AG04450 (cell line): ENCODE results near the gene NT5C2. TPM values are rescaled to one million over a fixed set of nuclear protein-coding genes. Genes with fewer than 3 reads are reported as not detected.

Experiments used
- CTCF ChIA-PET: fragments of 300-600, 350-600 bp; formaldehyde crosslinking; extraction: SDS; loops from one replicate; lab custom pipeline; 2022; ENCODE audit warnings: antibody characterized with exemption, inconsistent platforms; lab: Charles Lee
- POLR2A ChIA-PET: fragments of 350-600 bp; formaldehyde crosslinking; extraction: SDS; loops from one replicate; lab custom pipeline; 2021; ENCODE audit warnings: antibody characterized with exemption, inconsistent platforms; lab: Yijun Ruan, JAX
- DNase-seq: peaks from one replicate; pipeline ENCODE4 v3.0.0-alpha.2; 2011; ENCODE audit warnings: low read depth, low spot score
- H3K27ac ChIP-seq: one replicate; pipeline ENCODE4 v1.5.1; 2012; ENCODE audit warnings: low read depth, low read length, control low read depth
- H3K27me3 ChIP-seq: one replicate; pipeline ENCODE4 v1.6.0; 2012; ENCODE audit warnings: low read length; ENCODE audit not compliant: control insufficient read depth, insufficient read depth
- H3K4me3 ChIP-seq: 2 replicates; pipeline ENCODE4 v1.5.1; 2011; ENCODE audit warnings: mild to moderate bottlenecking, low read depth, low read length, control low read depth
- H3K9me3 ChIP-seq: 2 replicates; pipeline ENCODE4 v1.5.1; 2012; ENCODE audit warnings: low read length; ENCODE audit not compliant: control insufficient read depth, insufficient read depth
- CTCF ChIP-seq: IDR thresholded peaks from 2 replicates; pipeline ENCODE4 v1.5.1; 2011; ENCODE audit warnings: low read depth, low read length, control low read depth, inconsistent platforms
- polyA plus RNA-seq: library from polyadenylated mRNA; depleted of rRNA; stranded (reverse); fragments of >200 nt; gene quantifications from 2 replicates; pipeline ENCODE4 v1.2.3, GENCODE V29; 2011

Gene NT5C2
- polyA plus RNA-seq, 1 experiment, result 117 TPM

- CTCF ChIA-PET, result interaction anchor here (0.6 to 4.7 kb wide), 2 partner anchors 74 to 143 kb away, joined by 4 to 32 read pairs; partner anchors contain the start of gene CNNM2
- Histone ChIP-seq H3K9me3 (peaks cover 4% of the 10 kb centered on the region; the same call in 1 of the 2 replicates), H3K27ac (no peak overlapping the region), H3K27me3 (no peaks in the 10 kb centered on the region), H3K4me3 (no peak overlapping the region)
- TF ChIP-seq CTCF, result no peak
- DNase-seq, result no peak
- POLR2A ChIA-PET, result no interaction called here
Observed at GRCh38 chr10:103060575-103060974, 132.5 kb downstream of the NT5C2 start.

- H3K27ac ChIP-seq, result no peak overlapping the region
Observed at GRCh38 chr10:103058034-103058433, 135.0 kb downstream of the NT5C2 start.

GRCh38 chr10:103055105-103055504 lies 138.0 kb downstream of the NT5C2 start:
- no peak for TF ChIP-seq CTCF
- Histone ChIP-seq H3K27ac (peak overlapping the region; percentile 21), H3K27me3 (no peaks in the 10 kb centered on the region), H3K9me3 (peaks cover 4% of the 10 kb centered on the region; the same call in 1 of the 2 replicates), H3K4me3 (no peak overlapping the region)
- DNase-seq, result no peak
- CTCF ChIA-PET, result interaction anchor here (1.3 to 2.4 kb wide), 2 partner anchors 138 to 189 kb away, joined by 3 to 10 read pairs; partner anchors contain the start of gene CNNM2
- POLR2A ChIA-PET, result no interaction called here

More at GRCh38 chr10:103058034-103058433, 135.0 kb downstream of the NT5C2 start:
- ChIA-PET POLR2A (interaction anchor here (0.6 kb wide), 1 partner anchor 138 kb away, joined by 4 read pairs; no protein-coding TSS in a partner anchor), CTCF (interaction anchor here (0.8 kb wide), 1 partner anchor 140 kb away, joined by 3 read pairs; the partner anchor contains the start of gene CNNM2)
- TF ChIP-seq CTCF, result no peak
- Histone ChIP-seq H3K27me3 (no peaks in the 10 kb centered on the region), H3K4me3 (no peak overlapping the region), H3K9me3 (peaks cover 4% of the 10 kb centered on the region; the same call in 1 of the 2 replicates)
- no peak for DNase-seq

- DNase-seq, result no peak
Observed at GRCh38 chr10:103054621-103055020, 138.5 kb downstream of the NT5C2 start.

More at GRCh38 chr10:103054621-103055020, 138.5 kb downstream of the NT5C2 start:
- ChIA-PET POLR2A (interaction anchor here (1.1 kb wide), 1 partner anchor 10 kb away, joined by 3 read pairs; no protein-coding TSS in a partner anchor), CTCF (interaction anchor here (0.6 to 2.4 kb wide), 4 partner anchors 129 to 295 kb away, joined by 3 to 10 read pairs (median 4); partner anchors contain the start of gene CNNM2)
- Histone ChIP-seq H3K27me3 (no peaks in the 10 kb centered on the region), H3K4me3 (no peak overlapping the region), H3K9me3 (peaks cover 4% of the 10 kb centered on the region; the same call in 1 of the 2 replicates), H3K27ac (peak overlapping the region; percentile 31)
- TF ChIP-seq CTCF, result no peak
